Stimulated activated CD8-positive, alpha-beta memory T cell treated with anti-CD3 and anti-CD28 coated beads, Interleukin-7, amount 100 ng/mL, for 4 hours (primary cell): ENCODE results near the gene UBE3C.
"Not testable (repeated sequence)": the region's sequence is repeated elsewhere in the genome, so short reads cannot be mapped to it uniquely, and the experiment has no call there.

Source experiments
- DNase-seq, 2 donors: peaks; one replicate each; pipeline ENCODE4 v3.0.0-alpha.2; 2020; ENCODE audit warnings: low read depth in 2 of 2

The UBE3C gene

DNA sequence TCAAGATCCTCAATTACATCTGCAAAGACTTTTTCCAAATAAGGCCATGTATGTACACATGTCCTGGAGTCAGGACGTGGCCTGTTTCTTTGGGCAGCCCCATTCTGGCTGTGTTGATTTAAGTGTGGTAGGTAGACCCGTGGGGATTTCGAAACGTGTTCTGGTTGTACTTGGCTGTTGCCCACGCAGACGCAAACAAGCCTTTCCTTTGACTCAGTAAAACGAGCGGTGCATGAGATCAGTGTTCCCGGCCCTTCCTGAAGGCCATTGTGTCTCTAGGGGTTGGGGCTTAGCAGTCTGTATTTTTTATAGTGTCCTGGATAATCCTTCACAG, 133.2 kb downstream of the UBE3C start:
- no peak for DNase-seq

DNA sequence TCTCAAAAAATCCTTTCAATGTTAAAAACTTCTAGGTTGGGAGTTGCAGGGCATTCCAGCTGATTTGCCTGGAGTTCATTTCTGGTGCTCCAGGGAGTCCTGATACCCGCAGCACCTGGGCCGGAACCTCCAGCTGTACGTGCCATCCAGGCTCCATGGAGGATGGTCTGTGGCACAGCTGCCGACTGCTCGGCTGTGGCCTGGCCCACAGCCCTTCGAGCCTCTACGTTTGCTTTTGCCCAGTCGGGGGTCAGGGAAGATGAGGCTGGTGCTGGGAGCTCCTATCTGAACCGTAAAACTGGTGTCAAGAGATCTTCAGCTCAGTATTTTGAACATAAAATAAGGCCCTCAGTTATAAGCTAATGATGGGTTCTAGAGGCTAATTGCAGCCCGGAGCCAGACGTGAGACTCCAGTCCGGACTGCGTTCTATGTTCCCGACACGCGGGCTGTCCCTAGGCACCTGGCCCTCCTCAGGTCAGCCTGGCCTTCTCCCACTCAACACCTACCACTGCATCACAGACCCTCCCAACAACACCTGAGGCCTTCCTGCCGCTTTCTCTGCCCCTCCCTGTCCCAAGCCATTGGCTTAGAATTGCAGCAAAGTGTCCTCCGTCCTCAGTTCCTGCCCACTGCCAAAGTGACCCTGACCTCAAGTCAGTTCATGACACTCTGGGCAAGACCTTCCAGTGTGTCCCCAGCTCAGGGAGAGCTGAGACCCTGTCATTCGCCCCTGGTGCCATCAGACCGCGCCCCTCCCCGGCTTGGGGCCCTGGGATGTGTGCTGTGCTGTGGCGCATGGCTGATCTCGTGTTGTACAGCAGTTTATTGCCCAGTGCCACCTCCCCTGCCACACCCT, 133.9 kb downstream of the UBE3C start:
- no peak for DNase-seq

- peak; percentile 29 to 50 for DNase-seq
These were observed 134.7 kb downstream of the UBE3C start for GRCh38 chr7:157273208-157274093.

- not testable (repeated sequence) for DNase-seq
These were observed 135.4 kb downstream of the UBE3C start for GRCh38 chr7:157274094-157274634.

- no peak for DNase-seq
These were observed 136.3 kb downstream of the UBE3C start for GRCh38 chr7:157274991-157275427.

DNA sequence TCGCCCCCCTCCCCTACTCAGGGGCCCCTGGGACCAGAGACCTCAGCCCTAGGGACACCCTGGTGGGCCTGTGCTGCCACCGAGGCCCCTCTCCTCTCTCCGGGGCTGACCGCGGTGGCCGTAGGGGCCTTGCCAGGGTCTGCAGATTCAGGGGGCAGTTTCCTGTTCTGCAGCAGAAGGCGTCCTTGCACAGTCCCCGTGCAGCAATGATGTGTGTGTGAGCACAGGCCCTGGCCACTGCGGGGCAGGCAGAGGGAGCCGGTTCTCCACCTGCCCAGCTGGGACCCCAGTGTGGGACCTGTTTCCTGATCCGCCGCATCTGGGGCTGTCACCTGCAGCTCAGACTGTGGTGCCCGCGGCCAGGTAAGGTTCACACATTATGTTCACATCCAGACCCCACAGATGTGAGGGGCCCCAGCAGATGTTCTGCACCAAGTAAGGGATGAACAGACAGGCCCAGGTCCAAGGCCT, 137.4 kb downstream of the UBE3C start:
- no peak for DNase-seq

DNA sequence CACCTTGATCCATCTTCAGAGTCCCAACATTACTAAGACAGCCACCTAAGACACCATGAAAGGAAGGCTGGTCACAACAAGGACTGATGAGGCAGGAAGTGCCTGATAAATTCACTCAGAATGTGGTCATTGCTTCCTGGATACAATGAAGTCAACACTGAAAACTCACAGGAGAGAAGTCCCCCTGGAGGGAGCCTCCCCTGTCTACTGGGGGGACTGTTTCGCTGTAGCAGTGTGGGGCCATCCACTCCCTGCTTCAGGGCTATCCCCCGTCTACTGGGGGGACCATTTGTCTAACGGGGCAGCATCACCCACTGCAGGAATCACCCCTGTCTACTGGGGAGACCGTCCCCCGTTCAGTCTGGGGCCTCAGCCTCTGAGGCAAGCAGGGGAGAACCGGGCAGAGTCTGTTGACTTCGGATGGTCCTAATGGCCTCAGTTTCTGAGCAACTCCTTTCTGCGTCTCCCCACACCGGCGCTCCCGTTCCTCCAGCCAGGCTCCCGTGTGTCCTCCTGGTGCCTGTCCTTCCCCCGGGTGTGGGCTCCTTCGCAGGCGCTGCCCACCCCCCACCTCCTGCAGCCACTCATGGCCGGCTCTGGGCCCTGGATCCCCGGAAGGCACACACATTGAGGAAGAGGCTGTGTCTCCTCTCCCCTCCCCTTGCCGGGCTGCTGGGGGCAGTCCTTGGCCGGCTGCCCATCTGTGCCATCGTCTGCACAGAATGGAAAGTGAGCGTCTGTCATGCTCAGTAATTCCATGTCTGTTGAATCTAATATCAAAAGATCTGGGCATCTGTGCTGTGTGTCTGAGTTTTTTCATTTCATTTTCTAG, 138.2 kb downstream of the UBE3C start:
- DNase-seq, result no peak

- not testable (repeated sequence) for DNase-seq
These were observed 138.8 kb downstream of the UBE3C start for GRCh38 chr7:157277568-157277967.

- no peak for DNase-seq
These were observed 139.6 kb downstream of the UBE3C start for GRCh38 chr7:157278167-157278790.

- DNase-seq, result no peak
These were observed 140.3 kb downstream of the UBE3C start for GRCh38 chr7:157278791-157279724.

- DNase-seq, result no peak
These were observed 141.1 kb downstream of the UBE3C start for GRCh38 chr7:157279741-157280215.

DNA sequence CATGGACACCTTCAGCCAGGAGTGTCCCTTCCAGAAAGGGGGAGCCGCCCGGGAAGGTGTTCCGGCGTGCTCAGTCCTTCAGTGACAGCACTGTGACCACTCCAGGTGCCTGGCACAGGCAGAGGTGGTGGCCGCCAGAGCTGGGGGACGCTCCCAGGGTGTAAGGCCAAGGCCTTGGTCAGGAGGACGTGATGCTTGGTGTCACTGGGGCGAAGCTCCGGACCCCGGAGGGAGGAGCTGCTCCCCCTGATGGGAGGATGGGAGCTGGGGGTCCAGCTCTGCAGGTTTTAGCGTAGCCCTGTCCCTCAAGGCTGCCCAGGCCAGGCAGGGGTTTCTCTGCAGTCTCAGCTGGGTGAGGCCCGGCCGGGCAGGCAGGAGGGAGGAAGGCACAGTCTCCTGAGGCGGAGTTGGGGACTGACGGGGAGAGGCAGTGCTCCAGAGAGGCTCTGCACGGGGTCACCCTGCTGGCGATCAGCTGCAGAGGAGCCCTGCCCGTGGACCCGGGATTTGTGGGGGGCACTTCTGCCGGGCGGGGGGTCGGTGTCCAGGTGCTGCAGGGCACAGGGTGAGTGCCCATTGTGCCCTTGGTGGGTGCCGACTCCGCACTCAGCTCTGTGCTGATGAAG, 141.6 kb downstream of the UBE3C start:
- DNase-seq, result no peak

GRCh38 chr7:157281221-157281998, 142.7 kb downstream of the UBE3C start:
- DNase-seq, result no peak

GRCh38 chr7:157282141-157282801, 143.5 kb downstream of the UBE3C start:
- no peak for DNase-seq

- DNase-seq, result no peak
These were observed 145.7 kb downstream of the UBE3C start for GRCh38 chr7:157284229-157285014.

- no peak for DNase-seq
These were observed 152.8 kb downstream of the UBE3C start for GRCh38 chr7:157291404-157292080.
